HT1080 (cell line): ENCODE measurements around the gene SF3B2. TPM values are rescaled to one million over a fixed set of nuclear protein-coding genes. Genes with fewer than 3 reads are reported as not detected.
"Not testable (repeated sequence)": the region's sequence is repeated elsewhere in the genome, so short reads cannot be mapped to it uniquely, and the experiment has no call there.

ENCODE experiments used
- DNase-seq: peaks from one replicate; pipeline ENCODE4 v3.0.0-alpha.2; 2015; ENCODE audit warnings: low read depth
- total RNA-seq: library from RNA; depleted of rRNA; stranded (reverse); fragments of >200 nt; shearing (Covaris generic); gene quantifications from 2 replicates; pipeline ENCODE4 v1.2.3, GENCODE V29; 2014; rRNA removed

Gene SF3B2
- total RNA-seq, 1 experiment from 2014 or later: 239 TPM

DNA sequence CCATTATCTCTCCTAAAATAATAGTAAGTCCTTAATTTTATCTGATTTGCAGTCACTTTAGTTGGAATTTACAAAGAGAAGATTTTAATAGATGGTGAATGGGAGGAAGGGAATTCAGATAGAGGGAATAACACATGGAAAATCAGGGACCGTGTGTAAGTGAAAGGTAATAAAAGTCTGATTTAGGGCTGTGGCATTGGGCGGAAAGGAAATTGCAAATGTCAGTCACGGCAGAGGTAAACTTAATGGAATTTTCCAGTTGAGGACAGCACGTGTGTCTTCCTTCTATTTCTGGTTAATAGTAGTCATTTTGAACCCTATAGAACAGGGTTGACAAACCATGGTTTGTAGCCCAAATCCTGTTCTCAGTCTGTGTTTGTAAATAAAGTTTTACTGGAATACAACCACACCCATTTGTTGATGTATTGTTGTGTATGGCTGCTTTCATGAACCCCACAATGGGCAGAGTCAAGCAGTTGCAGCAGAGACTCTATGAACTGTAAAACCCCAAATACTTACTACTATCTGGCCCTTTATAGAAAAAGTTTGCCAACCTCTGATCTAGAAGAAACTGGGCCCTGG is 52.0 kb downstream of the SF3B2 start:
- no peak for DNase-seq

DNA sequence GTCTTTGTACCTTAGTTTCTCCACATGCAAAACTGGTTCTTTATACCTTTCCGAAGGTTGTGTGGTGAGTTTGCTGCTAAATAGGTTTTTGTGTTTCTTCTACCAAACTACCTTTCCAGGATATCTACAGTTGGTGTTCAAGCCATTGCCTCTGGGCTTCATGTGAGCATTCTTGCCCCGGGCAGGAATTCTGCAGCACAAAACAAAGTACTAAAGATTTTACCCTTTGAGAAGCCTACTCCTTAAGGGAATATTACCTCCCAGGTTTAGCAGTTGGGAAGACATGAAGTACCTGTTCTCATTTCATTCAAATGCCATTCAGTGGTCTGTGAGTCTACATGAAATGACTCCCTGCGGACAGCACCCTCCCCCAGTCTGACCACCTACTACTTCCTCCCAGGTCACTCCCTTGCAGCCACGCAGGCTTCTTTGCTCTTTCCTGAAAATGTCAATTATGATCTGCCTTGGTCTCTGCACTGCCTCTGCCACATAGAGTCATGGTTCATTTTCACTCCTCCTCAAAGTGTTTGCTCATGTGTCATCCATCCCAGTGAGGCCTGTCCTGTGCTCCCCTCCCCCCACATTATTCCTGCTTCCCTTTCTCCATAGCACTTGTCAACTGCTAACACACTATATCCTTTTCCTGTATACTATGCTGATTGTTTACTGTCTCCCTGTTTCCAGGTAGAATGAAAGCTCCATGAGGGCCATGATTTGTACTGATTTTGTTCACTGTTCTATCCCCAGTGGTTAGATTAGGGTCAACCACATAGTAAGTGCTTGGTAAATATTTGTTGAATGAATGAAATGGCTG is 54.8 kb downstream of the SF3B2 start:
- peak; percentile 82 for DNase-seq

GRCh38 chr11:66107600-66108510 is 55.7 kb downstream of the SF3B2 start:
- no peak for DNase-seq

DNA sequence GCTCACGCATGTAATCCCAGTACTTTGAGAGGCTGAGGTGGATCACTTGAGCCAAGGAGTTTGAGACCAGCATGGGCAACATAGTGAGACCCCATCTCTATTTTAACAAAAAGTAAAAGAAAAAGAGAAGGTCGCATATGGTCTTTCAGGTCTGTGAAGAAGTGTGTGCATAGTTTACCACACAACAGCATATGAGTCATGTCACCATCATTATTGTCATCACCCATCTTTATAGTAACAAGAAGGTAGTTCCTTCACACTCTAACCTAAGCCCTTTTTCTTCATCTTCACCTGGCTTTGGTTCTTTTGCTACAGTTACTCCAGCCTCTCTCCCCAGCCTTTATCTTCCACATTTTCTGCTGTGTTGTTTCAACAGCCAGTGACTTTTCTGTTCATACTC is 57.1 kb downstream of the SF3B2 start:
- no peak for DNase-seq

DNA sequence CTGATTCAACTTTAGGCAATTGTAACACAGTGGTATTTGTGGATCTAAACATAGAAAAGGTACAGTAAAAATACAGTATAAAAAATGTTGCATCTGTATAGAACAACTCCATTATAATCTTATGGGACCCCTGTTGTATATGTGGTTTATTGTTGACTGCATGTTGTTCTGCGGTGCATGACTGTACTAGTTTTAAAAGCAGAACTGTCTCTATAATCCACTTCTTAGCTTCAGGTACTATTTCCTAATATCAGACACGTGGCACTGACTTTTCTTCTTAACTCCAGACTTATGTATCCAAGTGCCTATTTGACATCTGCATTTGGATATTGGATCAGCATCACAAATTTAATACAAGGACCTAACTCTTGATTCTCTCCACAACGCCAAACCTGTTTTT is 59.0 kb downstream of the SF3B2 start:
- DNase-seq: no peak

DNA sequence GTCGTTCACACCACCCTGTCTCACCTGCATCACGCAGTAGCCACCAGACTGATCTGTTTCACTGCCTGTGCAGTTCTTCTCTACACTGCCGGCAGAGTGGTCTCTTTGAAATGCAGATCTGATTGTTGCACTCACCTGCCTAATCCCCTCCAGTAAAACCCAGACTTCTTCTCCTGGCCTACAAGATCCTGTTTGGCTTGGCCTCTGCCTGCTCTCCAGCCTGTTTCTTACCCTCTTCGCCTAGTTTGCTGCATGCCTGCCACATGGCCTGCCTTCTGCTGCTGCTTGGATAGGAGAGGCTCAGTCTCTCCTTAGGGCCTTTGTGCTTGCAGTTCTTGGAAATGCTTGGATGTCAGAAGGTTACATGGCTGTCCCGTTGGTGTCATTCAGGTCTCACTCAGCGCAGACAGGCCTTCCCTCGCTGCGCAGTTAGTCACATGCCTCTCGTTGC is 59.9 kb downstream of the SF3B2 start:
- no peak for DNase-seq

DNA sequence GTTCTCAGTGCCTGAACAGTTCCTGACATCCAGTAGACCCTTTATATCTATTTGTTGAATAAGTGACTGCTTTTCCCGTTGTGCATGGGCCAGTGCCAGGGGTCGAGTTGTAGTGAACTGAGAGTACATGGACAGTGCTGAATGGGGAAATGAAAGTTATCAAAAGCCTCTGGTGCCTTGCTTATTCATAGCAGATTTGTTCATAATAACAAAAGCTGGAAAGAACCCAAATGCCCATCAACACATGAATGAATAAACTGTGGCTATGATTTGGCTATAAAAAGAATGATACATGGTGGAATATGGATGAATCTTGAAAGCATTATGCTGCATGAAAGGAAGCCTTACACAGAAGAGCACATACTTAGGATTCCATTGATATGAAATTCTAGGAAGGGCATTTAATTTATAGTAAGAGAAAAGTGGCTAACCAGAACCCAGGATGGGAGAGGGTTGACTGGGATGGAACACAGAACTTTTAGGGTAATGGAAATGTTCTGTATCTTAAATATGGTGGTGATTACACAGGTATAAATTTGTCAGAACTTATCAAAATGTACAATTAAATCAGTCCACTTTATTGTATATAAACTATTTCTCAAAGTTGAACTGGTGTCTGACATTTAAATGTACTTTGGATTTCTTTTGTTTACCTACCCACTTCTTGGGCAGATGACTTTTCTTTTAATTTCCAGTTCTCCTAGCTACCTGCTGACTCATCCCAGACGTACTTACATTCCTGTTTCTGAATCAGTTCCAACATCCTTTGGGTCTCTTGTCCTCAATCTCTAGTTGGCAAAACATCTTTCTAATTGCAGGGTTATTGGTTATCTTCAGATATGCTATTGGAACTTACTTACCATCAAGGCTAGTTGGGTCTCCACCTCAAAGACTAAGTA is 60.7 kb downstream of the SF3B2 start:
- peak; percentile 91 for DNase-seq

DNA sequence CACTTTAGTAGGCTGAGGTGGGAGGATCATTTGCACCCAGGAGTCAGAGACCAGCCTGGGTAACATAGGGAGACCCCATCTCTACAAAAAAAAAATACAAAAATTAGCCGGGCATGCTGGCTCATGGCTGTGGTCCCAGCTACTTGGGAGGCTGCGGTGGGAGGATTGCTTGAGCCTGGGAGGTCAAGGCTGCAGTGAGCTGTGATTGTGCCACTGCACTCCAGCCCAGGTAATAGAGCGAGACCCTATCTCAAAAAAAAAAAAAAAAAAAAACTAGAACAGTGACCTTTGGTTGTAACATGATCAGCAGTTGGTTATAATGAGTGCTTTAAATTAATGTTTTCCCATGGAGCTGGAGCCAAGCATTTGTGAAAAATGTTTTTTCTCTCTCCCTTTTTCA is 62.8 kb downstream of the SF3B2 start:
- DNase-seq: not testable (repeated sequence)

- no peak for DNase-seq
These were observed 63.6 kb downstream of the SF3B2 start for GRCh38 chr11:66115638-66116301.

- no peak for DNase-seq
These were observed 64.6 kb downstream of the SF3B2 start for GRCh38 chr11:66116576-66117361.

DNA sequence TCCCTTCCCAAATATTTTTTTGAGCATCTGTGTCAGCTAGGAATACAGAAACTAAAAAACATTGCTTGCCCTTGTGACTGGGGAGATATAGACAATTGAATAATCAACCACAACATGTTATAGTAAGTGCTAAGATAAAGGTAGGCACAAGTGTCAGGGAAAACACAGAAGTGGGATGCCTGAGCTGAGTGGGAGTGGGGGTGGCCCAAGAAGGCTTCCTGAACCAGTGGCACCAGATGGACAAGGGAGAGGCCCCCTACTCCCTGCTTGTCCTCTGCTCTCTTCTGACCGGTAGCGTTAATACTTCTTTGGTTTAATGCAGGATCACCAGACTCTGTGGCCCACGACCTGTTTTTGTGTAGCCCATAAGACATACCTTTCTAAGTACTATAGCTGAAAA is 66.7 kb downstream of the SF3B2 start:
- no peak for DNase-seq

Other genes with a start within 250 kb of the SF3B2 start
- not detected in 2 replicates for gene SNX32, start 218.4 kb upstream of the SF3B2 start, total RNA-seq
- 2,329 and 2,647 TPM in 2 replicates for gene CFL1, start 194.2 kb upstream of the SF3B2 start, total RNA-seq
- 62.4 and 64.9 TPM in 2 replicates for gene MUS81, start 191.9 kb upstream of the SF3B2 start, total RNA-seq
- 27.9 and 32.0 TPM in 2 replicates for gene EFEMP2, start 179.6 kb upstream of the SF3B2 start, total RNA-seq
- gene CTSW, start 172.5 kb upstream of the SF3B2 start, total RNA-seq: 0.24 and 0.57 TPM in 2 replicates
- gene FIBP, start 163.9 kb upstream of the SF3B2 start, total RNA-seq: 187 and 232 TPM in 2 replicates
- gene CCDC85B, start 161.7 kb upstream of the SF3B2 start, total RNA-seq: 135 and 146 TPM in 2 replicates
- gene FOSL1, start 152.0 kb upstream of the SF3B2 start, total RNA-seq: 236 and 374 TPM in 2 replicates
- 44.0 and 64.7 TPM in 2 replicates for gene C11orf68, start 133.3 kb upstream of the SF3B2 start, total RNA-seq
- 355 and 356 TPM in 2 replicates for gene DRAP1, start 132.9 kb upstream of the SF3B2 start, total RNA-seq
- gene TSGA10IP, start 106.9 kb upstream of the SF3B2 start, total RNA-seq: 0.05 TPM in 1 of 2 replicates, not detected in the other
- gene SART1, start 90.6 kb upstream of the SF3B2 start, total RNA-seq: 86.4 and 112 TPM in 2 replicates
- 45.8 and 57.5 TPM in 2 replicates for gene EIF1AD, start 50.2 kb upstream of the SF3B2 start, total RNA-seq
- gene BANF1, start 49.9 kb upstream of the SF3B2 start, total RNA-seq: 99.1 and 153 TPM in 2 replicates
- gene CST6, start 40.4 kb upstream of the SF3B2 start, total RNA-seq: not detected in 2 replicates
- gene CATSPER1, start 25.9 kb upstream of the SF3B2 start, total RNA-seq: 10.0 and 13.7 TPM in 2 replicates
- not detected in 2 replicates for gene GAL3ST3, start 3.2 kb upstream of the SF3B2 start, total RNA-seq
- gene PACS1, start 17.9 kb downstream of the SF3B2 start, total RNA-seq: 10.4 and 17.8 TPM in 2 replicates
- gene KLC2, start 205.3 kb downstream of the SF3B2 start, total RNA-seq: 13.2 and 14.2 TPM in 2 replicates
- gene RAB1B, start 216.3 kb downstream of the SF3B2 start, total RNA-seq: 210 and 249 TPM in 2 replicates
- gene CNIH2, start 225.8 kb downstream of the SF3B2 start, total RNA-seq: 1.5 and 2.6 TPM in 2 replicates
- 114 and 127 TPM in 2 replicates for gene YIF1A, start 236.8 kb downstream of the SF3B2 start, total RNA-seq
- gene TMEM151A, start 239.5 kb downstream of the SF3B2 start, total RNA-seq: not detected in 2 replicates